Lung (tissue), 12 donors: ENCODE results near the gene PATZ1. TPM values are rescaled to one million over a fixed set of nuclear protein-coding genes. Genes with fewer than 3 reads are reported as not detected.

ENCODE experiments used
- ATAC-seq: fragments of 200-7000 bp; cut with Tn5 transposase; one replicate; pipeline ENCODE4 v1.9.1; 2020; ENCODE audit warnings: moderate number of reproducible peaks; ENCODE audit not compliant: insufficient read depth, low FRiP score
- DNase-seq, 3 donors: peaks; one replicate each; pipeline ENCODE4 v3.0.0-alpha.2; 2013 to 2017
- H3K27ac ChIP-seq, 2 donors: one replicate each; pipeline ENCODE4 v1.5.1; 2013; ENCODE audit warnings: mild to moderate bottlenecking in 2 of 2, moderate library complexity in 2 of 2, control low read depth in 1 of 2, inconsistent platforms in 1 of 2, low read depth in 1 of 2, low read length in 1 of 2
- H3K27me3 ChIP-seq, 3 donors: one replicate each; pipeline ENCODE4 v1.5.1; 2013; ENCODE audit warnings: low read length in 2 of 3; ENCODE audit not compliant: control insufficient read depth in 3 of 3, insufficient read depth in 3 of 3
- H3K36me3 ChIP-seq, 4 donors: one replicate each; pipeline ENCODE4 v1.5.1; 2013; ENCODE audit warnings: low read length in 4 of 4, mild to moderate bottlenecking in 1 of 4, moderate library complexity in 1 of 4; ENCODE audit not compliant: control insufficient read depth in 4 of 4, insufficient read depth in 4 of 4
- H3K4me1 ChIP-seq, 5 donors: one replicate each; pipeline ENCODE4 v1.5.1; 2013; ENCODE audit warnings: low read length in 5 of 5, mild to moderate bottlenecking in 2 of 5, moderate library complexity in 1 of 5; ENCODE audit not compliant: control insufficient read depth in 5 of 5, insufficient read depth in 5 of 5
- H3K4me3 ChIP-seq: one replicate; pipeline ENCODE4 v1.5.1; 2013; ENCODE audit warnings: mild to moderate bottlenecking, control low read depth, moderate library complexity
- H3K9ac ChIP-seq, 2 donors: one replicate each; pipeline ENCODE4 v1.5.1; 2013; ENCODE audit warnings: low read length in 2 of 2, control low read depth in 1 of 2; ENCODE audit not compliant: insufficient read depth in 1 of 2
- H3K9me3 ChIP-seq, 4 donors: one replicate each; pipeline ENCODE4 v1.5.1; 2013; ENCODE audit warnings: low read length in 3 of 4, mild to moderate bottlenecking in 1 of 4, moderate library complexity in 1 of 4; ENCODE audit not compliant: control insufficient read depth in 4 of 4, insufficient read depth in 3 of 4
- WGBS, 2 donors: extraction: QIAGEN DNeasy Blood & Tissue Kit; methylation state at CpG; one replicate each; pipeline ENCODE4 v1.1.7; 2013; 5-methylcytosine and 5-hydroxymethylcytosine counted together
- polyA plus RNA-seq, 2 donors: library from polyadenylated mRNA; stranded (reverse); fragments of 200-250 nt; gene quantifications; one replicate each; pipeline ENCODE4 v1.2.1, GENCODE V29; 2013
- total RNA-seq, 2 donors: library from RNA; depleted of rRNA in 1 of 2; stranded (reverse); fragments of >200 nt in 1 of 2; gene quantifications; one replicate each; pipeline ENCODE4 v1.2.1, GENCODE V29; 2014 to 2021
- TF ChIP-seq, protein P1 (sequence below): IDR thresholded peaks from 2 replicates; pipeline ENCODE4 v1.5.1; 2012; ENCODE audit warnings: mild to moderate bottlenecking; ENCODE audit errors: control extremely low read depth, extremely low read depth
- donor health status: control.
- donor health status: control.
- donor health status: Bipolar disorder and iron deficiency.
- donor health status: healthy.
- donor health status: DM: yes; HTN: yes; CAD: no.

The PATZ1 gene
- total and polyA plus RNA-seq, 4 donors, result 12.6 to 35.4 (median 29.6) TPM

DNA sequence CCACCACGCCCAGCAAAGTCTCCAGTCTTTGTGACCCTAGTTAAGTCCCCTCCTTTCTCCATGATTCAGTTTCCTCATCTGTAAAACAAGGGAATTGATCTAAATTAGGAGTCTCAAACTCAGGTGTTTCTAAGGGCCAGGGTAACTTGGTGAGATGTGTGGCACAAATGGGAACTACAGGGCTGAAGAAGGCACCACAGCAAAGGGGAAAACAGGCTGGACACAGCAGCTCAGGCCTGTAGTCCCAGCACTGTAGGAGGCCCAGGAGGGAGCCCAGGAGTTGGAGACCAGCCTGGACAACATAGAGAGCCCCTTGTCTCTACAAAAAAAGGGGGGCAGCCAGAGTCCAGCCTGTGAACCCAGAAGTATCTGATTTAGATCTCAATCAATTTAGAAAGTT is 15.6 kb upstream of the PATZ1 start:
- H3K27ac ChIP-seq, result no peak overlapping the region
- ATAC-seq (no peak), DNase-seq (no peak)
- H3K4me3 ChIP-seq, result no peak overlapping the region
- H3K36me3 ChIP-seq, result no peaks in the 10 kb centered on the region
- no peaks in the 10 kb centered on the region for H3K9me3 ChIP-seq
- no peaks in the 10 kb centered on the region for H3K4me1 ChIP-seq
- 43 to 97% methylated on average over 1 of the region's 1 CpG for WGBS, 2 donors
- no peak overlapping the region for H3K9ac ChIP-seq
- TF ChIP-seq, protein P1, sequence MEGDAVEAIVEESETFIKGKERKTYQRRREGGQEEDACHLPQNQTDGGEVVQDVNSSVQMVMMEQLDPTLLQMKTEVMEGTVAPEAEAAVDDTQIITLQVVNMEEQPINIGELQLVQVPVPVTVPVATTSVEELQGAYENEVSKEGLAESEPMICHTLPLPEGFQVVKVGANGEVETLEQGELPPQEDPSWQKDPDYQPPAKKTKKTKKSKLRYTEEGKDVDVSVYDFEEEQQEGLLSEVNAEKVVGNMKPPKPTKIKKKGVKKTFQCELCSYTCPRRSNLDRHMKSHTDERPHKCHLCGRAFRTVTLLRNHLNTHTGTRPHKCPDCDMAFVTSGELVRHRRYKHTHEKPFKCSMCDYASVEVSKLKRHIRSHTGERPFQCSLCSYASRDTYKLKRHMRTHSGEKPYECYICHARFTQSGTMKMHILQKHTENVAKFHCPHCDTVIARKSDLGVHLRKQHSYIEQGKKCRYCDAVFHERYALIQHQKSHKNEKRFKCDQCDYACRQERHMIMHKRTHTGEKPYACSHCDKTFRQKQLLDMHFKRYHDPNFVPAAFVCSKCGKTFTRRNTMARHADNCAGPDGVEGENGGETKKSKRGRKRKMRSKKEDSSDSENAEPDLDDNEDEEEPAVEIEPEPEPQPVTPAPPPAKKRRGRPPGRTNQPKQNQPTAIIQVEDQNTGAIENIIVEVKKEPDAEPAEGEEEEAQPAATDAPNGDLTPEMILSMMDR, result no peak
- no peaks in the 10 kb centered on the region for H3K27me3 ChIP-seq

DNA sequence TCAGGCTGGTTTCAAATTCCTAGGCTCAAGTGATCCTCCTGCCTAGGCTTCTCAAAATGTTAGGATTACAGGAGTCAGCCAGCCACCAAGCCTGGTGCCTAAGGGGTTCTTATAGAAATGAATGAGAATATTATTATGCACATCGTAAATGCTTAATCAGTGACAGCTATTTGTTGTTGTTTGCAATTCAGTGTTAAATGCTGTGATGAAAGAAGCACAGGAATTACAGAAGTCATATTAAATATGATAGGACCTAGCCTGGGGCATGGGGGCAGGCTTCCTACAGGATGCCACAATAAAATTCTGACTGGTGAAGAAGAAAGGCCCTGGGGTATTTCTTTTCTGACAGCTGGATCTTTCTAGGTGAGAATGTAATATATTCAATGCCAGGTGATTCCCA is 13.9 kb upstream of the PATZ1 start:
- H3K36me3 ChIP-seq, result no peaks in the 10 kb centered on the region
- H3K4me3 ChIP-seq, result no peak overlapping the region
- 90% methylated on average over 1 of the region's 1 CpG for WGBS, 2 donors
- DNase-seq (no peak), ATAC-seq (no peak)
- H3K9ac ChIP-seq, result no peak overlapping the region
- no peaks in the 10 kb centered on the region for H3K27me3 ChIP-seq
- H3K9me3 ChIP-seq, result no peaks in the 10 kb centered on the region
- H3K27ac ChIP-seq, result no peak overlapping the region
- no peaks in the 10 kb centered on the region for H3K4me1 ChIP-seq
- TF ChIP-seq, protein P1, result no peak

DNA sequence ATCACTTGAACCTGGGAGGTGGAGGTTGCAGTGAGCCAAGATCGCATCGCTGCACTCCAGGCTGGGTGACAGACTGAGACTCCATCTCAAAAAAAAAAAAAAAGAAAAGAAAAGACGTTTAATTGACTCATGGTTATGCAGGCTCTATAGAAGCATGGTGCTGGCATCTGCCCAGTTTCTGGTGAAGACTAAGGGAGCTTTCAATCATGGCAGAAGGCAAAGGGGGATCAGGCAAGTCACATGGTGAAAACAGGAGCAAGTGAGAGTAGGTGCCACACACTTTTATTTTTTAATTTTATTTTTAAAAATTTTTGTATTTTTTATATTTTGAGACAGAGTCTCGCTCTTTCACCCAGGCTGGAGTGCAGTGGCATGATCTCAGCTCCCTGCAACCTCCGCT is 8.4 kb upstream of the PATZ1 start:
- TF ChIP-seq, protein P1, result no peak
- ATAC-seq (no peak), DNase-seq (no peak)
- WGBS, 2 donors, result 76 to 78% methylated on average over 5 of the region's 5 CpGs
- Histone ChIP-seq H3K27me3 (no peaks in the 10 kb centered on the region), H3K9ac (no peak overlapping the region), H3K27ac (no peak overlapping the region), H3K4me1 (no peaks in the 10 kb centered on the region), H3K4me3 (no peak overlapping the region), H3K36me3 (no peaks in the 10 kb centered on the region), H3K9me3 (no peaks in the 10 kb centered on the region)

DNA sequence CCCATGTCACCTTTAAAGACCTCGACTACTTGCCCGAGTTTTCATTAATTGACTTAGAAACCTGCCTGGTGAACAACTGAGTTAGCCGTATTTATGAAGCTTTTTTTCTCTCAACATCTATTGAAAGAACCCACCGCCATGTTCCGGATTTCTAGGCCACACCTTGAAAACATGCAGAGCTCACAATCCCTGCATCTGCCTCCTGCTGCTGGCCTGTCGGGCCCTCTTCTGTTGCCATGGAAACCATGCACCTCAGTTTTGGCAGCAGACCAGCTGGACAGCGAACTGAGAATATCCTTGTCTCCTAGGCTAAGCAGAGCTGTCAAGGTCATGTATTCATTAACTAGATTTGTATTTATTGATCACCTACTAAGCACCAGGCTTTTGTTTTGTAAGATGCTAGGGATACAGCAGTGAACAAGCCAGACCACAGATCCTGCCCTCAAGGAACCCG is 4.3 kb upstream of the PATZ1 start:
- ATAC-seq, result no peak
- 60 to 75% methylated on average over 8 of the region's 8 CpGs for WGBS, 2 donors
- H3K9ac ChIP-seq, result no peak overlapping the region
- H3K4me1 ChIP-seq, result peaks cover 0 to 7% (median 0%) of the 10 kb centered on the region in 5 donors
- peak; percentile 53 to 68 (median 58) for DNase-seq
- no peak overlapping the region for H3K4me3 ChIP-seq
- TF ChIP-seq, protein P1, result no peak
- H3K27me3 ChIP-seq, result no peaks in the 10 kb centered on the region
- no peak overlapping the region for H3K27ac ChIP-seq
- H3K36me3 ChIP-seq, result no peaks in the 10 kb centered on the region
- H3K9me3 ChIP-seq, result no peaks in the 10 kb centered on the region
